NOMO-1 (cell line): Measurements from ENCODE around the gene CCDC124.
"Not testable (repeated sequence)": the region's sequence is repeated elsewhere in the genome, so short reads cannot be mapped to it uniquely, and the experiment has no call there.

Experiments used
- DNase-seq, 2 experiments: peaks; one replicate each; lab custom pipeline; 2025; ENCODE audit not compliant: unreplicated experiment in 2 of 2; lab: John Stamatoyannopoulos, UW

The CCDC124 gene, protein sequence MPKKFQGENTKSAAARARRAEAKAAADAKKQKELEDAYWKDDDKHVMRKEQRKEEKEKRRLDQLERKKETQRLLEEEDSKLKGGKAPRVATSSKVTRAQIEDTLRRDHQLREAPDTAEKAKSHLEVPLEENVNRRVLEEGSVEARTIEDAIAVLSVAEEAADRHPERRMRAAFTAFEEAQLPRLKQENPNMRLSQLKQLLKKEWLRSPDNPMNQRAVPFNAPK

DNA sequence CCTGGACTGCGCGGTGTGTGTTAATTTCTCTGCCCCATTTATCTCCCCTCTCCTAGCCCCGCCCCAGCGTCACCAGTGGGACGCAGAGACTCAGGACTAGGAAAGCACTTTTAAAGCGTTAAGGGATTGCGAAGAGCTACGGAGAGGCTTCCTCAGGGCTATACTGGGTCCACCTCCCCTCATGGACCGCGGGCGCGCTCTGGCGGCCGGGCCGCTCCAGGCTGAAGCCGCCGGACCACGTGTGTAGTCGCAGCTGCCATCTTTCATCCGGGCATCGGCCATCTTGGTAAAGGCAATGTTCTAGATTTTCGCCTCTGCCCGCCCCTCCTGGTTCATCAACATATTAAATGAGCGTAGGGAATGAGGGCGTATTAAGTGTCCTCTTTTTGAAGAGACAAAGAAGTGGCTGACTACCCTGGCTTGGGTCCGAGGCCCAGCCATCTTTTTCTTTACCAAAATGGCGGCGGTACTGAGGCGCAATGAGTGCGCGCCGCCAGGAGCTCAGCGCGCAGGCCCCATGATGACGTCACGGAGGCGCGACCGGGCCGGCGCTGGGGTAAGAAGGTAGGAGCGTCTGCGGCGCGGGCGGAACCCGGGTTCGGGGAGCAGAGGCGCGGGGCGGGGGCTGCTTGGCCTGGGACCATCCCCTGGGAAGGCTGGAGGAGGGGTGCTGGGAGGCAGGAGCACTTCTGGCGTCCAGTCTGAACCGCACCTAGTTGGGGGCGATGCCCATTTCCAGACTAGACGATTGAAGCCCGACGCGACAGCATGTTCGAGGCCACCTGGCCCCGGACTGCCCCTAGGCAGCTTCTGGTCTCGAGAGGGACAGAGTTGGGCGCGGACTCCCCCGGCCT, at the start of gene CCDC124:
Gene CCDC124, plus strand, starts transcription at position 531 of the 854 bp plus-strand sequence. CDS start 3,406 bp downstream, outside the sequence.
- DNase-seq: peak; percentile 90 to 92

DNA sequence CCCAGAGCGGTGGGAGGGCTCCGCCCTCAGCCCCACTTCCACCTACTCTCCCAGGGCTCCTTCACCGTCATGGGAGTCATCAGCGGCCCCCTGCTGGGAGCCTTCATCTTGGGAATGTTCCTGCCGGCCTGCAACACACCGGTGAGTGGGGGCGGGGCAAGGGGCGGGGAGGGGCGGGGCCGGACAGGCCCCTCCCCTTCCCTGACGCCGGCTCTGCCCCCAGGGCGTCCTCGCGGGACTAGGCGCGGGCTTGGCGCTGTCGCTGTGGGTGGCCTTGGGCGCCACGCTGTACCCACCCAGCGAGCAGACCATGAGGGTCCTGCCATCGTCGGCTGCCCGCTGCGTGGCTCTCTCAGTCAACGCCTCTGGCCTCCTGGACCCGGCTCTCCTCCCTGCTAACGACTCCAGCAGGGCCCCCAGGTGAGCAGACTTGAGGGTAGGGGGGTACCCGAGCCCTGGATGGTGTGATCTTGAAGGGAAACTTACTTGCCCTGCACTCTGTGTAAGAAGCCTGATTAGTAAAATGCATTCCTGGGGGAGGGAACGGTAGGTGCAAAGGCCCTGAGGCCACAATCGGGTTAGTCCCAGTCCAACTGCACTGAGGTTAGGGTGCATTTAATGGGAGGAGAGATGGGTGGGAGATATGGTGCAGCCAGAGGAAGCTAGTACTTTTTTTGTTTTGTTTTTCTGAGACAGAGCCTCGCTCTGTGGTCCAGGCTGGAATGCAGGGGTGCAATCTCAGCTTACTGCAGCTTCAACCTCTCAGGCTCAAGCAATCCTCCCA, 49.0 kb upstream of the CCDC124 start:
- no peak for DNase-seq

DNA sequence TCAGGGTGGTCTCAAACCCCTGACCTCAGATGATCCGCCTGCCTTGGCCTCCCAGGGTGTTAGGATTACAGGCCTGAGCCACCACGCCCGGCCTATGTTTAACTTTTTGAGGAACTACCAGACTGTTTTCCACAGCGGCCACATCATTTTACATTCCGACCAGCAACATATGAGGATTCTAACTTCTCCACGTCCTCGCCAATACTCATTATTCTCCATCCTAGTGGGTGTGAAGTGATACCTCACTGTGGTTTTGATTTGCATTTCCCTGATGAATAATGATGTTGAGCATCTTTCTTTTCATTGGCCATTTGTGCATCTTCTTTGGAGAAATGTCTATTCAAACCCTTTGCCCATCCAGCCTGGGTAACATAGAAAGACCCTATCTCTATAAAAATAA, 46.3 kb upstream of the CCDC124 start:
- DNase-seq: no peak

DNA sequence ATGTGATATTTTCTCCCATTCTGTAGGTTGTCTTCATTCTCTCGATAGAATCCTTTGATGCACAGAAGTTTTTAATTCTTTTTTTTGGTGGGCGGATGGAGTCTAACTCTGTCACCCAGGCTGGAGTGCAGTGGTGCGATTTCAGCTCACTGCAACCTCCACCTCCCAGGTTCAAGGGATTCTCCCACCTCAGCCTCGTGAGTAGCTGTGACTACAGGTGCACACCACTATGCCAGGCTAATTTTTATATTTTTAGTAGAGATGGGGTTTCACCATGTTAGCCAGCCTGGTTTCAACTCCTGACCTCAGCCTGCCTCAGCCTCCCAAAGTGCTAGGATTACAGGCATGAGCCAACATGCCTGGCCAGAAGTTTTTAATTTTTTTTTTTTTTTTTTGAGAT, 45.6 kb upstream of the CCDC124 start:
- DNase-seq: not testable (repeated sequence)

DNA sequence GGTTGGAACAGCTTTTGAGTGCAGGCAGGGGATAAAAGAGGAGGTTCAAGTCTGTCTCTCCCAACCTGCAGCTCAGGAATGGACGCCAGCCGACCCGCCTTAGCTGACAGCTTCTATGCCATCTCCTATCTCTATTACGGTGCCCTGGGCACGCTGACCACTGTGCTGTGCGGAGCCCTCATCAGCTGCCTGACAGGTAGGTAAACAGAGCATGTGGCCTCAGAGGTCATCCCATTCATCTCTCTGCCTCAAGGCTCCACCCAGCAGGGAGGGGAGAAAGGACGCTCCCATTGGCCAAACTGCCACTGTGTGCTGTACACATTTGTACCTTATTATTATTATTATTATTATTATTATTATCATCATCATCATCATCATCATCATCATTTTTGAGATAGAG, 44.6 kb upstream of the CCDC124 start:
- DNase-seq: no peak

DNA sequence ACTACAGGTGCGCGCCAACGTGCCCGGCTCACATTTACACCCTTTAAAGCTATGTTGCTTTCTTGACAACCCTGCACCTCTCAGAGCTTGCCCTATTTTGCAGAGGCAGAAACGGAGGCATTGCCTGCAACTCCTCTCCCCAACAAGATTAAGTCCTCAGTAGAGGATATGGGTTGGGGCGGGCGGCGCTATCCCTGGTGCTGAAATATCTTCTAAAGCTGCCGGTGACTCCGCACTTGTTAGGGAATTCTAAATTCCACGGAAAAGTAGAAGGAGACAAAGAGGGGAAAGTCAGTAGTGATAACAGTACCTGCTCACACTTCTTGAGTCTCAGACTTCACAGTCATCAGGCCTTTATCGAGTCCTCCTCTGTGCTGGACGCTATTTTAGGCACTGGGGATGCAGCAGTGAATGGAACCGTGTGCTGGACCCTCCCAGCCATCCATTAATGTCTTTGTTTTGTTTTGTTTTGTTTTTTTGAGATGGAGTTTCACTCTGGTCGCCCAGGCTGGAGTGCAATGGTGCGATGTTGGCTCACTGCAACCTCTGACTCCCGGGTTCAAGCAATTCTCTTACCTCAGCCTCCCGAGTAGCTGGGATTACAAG, 43.1 kb upstream of the CCDC124 start:
- no peak for DNase-seq

DNA sequence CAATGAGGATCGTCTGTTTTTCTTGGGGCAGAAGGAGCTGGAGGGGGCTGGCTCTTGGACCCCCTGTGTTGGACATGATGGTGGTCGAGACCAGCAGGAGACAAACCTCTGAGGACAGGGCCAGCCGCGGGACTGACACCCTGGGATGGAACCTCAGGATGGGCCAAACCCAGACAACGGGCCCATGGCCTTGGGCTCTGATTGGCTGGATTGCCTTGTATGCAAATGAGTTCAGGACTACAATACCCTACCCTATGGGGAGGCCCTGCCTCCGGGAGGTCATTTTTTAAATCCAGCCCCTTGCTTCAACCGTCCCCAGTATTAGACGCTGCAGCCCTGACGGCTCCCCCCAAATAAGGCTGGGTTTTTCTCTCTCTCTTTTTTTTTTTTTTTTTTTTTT, 39.0 kb upstream of the CCDC124 start:
- no peak for DNase-seq

DNA sequence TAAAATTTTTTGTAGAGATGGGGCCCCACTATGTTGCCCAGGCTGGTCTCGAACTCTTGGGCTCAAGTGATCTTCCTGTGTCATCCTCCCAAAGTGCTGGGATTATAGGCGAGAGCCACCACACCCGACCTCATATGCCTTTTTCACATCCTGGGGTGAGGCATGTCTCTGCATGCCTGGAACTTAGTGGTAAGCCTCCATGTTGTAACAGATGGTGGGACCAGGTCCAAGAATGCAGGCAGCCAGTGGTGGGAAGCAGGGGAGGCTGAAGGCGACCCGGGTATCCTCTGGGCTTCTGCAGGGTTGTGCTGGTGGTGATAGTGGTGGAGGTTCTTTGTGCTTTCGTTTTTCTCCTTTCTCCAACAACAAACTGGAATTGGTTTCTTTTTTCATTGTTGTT, 30.1 kb upstream of the CCDC124 start:
- no peak for DNase-seq

DNA sequence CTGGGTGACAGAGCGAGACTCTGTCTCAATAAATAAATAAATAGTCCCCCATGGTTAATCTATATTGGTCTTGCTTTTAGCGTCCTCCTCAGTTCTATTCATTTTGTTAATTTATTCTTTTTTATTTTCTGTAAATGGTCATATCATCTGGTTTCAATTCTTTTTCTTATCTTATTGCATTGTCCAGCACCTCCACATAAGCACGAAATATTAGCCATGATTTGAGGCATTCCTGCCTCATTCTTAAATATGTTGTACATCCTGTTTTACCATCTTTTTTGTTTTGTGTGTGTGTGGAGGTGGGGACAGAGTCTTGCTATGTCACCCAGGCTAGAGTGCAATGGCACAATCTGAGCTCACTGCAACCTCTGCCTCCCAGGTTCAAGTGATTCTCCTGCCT, 24.6 kb upstream of the CCDC124 start:
- DNase-seq: no peak

DNA sequence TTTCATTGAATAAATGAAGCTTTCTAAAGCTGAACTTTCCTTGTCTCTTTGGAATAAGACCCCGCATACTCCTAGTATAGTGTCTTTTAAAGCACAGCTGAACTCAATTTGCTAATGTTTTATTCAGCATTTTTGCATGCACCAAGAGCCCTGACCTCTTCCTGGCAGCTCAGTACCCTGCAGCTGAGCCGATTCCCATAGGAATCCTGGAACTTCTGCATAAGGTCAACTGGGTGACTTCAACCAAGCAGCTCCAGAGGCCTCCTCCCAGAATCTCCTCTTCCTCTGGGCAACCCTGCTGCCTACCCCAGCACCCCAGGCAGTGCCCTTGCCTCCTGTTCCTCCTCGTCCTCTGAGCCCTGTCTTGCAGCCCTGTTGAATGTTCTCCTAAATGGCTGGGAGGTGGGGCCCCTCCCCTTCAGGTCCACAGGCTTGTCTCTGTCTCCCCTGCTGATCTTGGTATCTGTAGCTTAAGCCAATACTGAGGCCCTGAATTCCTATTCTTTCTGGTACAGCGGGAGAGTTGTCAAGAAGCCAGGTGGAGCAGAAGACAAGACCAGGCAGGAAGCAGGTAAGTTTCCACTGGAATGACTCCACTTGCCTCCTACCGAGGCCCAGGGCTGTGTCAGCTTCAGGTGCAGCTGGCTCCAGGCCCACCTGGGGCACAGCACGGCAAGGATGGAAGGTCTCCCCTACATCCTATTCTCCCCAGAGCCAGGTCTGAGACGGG, 23.6 kb upstream of the CCDC124 start:
- no peak for DNase-seq

DNA sequence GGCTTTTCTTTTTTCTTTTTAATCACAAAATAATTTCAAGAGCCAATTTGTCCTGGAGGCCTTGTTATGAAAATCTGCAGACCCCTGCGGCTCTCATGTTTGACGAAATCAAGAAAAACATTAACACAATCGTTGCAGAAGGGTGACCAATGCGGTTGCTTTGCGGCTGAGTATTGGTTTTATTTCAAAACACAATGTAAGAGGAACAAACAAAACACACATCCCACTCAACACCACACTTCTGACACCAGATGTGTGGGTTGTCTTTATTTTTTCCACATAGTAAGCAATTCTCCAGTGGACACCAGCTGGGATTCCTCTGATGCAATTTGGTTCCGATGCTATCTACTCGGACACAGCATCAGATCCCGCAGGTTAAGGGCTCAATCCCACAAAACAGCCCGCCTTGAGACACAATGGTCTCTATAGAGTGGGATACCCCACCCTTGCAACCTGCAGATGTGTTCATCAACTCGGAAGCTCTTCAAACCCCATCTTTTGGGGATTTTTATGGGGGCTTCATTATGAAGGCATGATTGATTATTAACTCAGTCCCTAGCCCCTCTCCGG, 21.9 kb upstream of the CCDC124 start:
- DNase-seq: no peak

DNA sequence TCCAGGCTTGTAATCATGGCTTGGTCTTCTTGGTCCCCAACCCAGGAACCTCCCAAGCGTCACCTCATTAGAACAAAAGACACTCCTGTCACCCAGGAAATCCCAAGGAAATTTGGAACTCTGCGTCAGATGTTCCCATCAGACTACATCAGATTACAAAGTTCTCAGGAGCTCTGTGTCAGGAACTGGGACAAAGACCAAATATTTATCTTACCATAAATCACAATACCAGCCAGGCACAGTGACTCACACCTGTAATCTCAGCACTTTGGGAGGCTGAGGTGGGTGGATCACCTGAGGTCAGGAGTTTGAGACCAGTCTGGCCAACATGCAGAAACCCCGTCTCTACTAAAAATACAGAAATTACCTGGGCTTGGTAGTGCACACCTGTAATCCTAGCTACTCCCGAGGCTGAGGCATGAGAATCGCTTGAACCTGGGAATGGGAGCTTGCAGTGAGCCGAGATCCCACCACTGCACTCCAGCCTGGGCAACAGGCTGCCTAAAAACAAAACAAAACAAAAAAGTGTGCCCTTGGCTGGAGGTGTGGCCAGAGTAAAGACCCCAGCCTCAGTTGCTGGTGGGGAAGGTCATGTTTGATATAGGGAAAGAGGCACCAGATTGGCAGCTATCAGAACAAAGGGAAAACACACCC, 16.7 kb upstream of the CCDC124 start:
- DNase-seq: no peak

DNA sequence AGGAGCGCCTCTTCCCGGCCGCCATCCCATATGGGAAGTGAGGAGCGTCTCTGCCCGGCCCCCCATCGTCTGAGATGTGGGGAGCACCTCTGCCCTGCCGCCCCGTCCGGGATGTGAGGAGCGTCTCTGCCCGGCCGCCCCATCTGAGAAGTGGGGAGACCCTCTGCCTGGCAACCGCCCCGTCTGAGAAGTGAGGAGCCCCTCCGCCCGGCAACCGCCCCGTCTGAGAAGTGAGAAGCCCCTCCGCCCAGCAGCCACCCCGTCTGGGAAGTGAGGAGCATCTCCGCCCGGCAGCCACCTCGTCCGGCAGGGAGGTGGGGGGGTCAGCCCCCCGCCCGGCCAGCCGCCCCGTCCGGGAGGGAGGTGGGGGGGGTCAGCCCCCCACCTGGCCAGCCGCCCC, 14.7 kb upstream of the CCDC124 start:
- DNase-seq: not testable (repeated sequence)

DNA sequence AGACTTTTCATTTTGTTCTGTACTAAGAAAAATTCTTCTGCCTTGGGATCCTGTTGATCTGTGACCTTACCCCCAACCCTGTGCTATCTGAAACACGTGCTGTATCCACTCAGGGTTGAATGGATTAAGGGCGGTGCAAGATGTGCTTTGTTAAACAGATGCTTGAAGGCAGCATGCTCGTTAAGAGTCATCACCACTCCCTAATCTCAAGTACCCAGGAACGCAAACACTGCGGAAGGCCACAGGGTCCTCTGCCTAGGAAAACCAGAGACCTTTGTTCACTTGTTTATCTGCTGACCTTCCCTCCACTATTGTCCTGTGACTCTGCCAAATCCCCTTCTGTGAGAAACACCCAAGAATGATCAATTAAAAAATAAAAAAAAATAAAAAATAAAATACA, 13.7 kb upstream of the CCDC124 start:
- not testable (repeated sequence) for DNase-seq

DNA sequence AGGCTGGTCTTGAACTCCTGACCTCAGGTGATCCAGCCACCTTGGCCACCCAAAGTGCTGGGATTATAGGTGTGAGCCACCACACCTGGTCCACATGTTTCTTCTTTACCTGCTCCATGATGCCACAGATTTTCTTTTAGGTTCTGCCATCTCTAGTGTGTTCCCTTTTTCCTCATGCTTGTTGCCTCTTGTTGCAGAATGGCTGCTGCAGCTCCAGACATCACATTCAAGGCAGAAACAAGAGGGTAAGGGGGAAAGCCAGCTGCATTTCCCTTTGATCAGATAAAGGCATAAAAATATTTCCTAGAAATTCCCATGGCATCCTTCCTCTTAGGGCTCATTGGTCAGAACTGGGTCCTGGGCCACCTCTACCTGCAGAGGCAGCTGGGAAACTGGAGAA, 12.3 kb upstream of the CCDC124 start:
- DNase-seq: no peak

DNA sequence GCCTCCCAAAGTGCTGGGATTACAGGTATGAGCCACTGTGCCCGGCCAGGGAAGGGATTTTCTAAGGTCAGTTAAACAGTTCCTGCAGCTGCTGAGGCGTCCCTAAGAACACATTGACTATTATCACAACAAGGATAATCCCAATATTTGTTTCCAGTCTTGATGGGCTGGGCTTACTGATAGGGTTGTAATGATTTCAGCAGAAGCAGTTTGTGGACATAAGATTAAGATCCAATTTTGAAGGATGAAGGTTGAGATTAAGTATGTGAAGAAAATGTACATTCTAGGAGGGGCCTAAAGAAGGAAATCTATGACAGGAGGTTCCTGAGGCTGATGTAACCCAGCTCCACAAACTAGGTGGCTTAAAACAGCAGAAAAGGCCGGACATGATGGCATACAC, 10.7 kb upstream of the CCDC124 start:
- no peak for DNase-seq

DNA sequence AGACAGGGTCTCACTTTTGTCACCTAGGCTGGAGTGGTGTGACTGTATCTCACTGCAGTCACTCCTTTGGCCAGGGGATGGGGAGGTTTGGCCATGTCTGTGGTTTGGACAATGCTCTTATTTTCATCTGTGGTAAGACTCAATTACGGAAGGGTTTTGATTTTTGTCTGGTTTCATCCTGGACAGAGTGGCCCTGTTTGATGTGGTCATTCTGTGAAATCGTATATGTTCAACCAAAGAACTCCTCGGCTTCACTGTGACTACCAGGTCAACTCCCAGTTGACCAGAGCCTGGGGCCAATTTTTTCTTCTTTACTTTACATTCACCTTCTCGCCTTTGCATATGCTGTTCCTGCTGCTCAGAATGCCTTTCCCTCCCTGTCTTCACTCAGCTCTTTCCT, 6.8 kb upstream of the CCDC124 start:
- DNase-seq: no peak

DNA sequence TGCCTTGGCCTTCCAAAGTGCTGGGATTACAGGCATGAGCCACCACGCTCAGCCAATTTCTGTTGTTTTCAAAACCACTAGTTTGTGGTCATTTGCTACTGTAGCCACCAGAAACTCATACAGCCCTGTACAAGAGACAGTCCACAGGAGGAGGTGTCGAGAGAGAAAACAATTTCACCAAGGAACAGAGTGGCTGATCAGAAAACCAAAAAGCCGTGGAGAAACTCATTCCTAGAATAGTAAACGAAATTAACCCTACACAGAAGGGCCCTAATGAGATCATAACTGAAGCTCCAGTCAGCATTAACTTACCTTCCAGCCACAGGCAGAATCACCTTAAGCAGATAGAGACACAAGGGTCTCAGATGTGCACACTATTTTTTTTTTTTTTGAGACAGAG, 3.8 kb upstream of the CCDC124 start:
- no peak for DNase-seq

DNA sequence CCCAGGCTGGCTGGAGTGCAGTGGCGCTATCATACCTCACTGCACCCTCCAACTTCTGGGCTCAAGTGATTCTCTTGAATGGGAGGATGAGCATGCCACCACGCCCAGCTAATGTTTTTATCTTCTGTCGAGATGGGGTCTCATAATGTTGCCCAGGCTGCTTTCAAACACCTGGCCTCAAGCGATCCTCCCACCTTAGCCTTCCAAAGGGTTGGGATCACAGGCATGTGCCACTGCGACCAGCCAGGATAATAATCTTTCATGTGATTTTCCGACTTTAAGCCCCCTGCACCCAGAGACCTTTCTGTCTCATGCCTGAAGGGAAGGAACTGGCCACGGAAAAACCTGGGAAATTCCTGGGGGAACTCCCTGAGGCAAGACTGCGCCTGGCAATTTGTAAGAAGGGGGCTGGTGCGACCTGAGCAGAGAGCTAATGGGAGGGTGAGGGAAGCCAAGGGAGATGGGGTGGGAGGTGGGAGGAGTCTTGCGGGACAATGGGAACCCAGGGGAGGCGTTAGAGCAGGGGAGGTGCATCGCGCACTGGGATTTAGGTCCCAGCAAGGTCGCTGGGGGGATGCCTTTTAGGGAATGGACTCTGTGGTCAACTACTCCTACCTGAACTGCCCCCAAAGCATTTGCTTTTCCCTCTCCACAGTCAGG, 1.2 kb upstream of the CCDC124 start:
- no peak for DNase-seq
